AG04450 (cell line): ENCODE measurements around the gene OBSL1. TPM values are rescaled to one million over a fixed set of nuclear protein-coding genes. Genes with fewer than 3 reads are reported as not detected.

Experiments
- CTCF ChIA-PET: fragments of 300-600, 350-600 bp; formaldehyde crosslinking; extraction: SDS; loops from one replicate; lab custom pipeline; 2022; ENCODE audit warnings: antibody characterized with exemption, inconsistent platforms; lab: Charles Lee
- POLR2A ChIA-PET: fragments of 350-600 bp; formaldehyde crosslinking; extraction: SDS; loops from one replicate; lab custom pipeline; 2021; ENCODE audit warnings: antibody characterized with exemption, inconsistent platforms; lab: Yijun Ruan, JAX
- DNase-seq: peaks from one replicate; pipeline ENCODE4 v3.0.0-alpha.2; 2011; ENCODE audit warnings: low read depth, low spot score
- H3K27ac ChIP-seq: one replicate; pipeline ENCODE4 v1.5.1; 2012; ENCODE audit warnings: low read depth, low read length, control low read depth
- H3K27me3 ChIP-seq: one replicate; pipeline ENCODE4 v1.6.0; 2012; ENCODE audit warnings: low read length; ENCODE audit not compliant: control insufficient read depth, insufficient read depth
- H3K4me3 ChIP-seq: 2 replicates; pipeline ENCODE4 v1.5.1; 2011; ENCODE audit warnings: mild to moderate bottlenecking, low read depth, low read length, control low read depth
- H3K9me3 ChIP-seq: 2 replicates; pipeline ENCODE4 v1.5.1; 2012; ENCODE audit warnings: low read length; ENCODE audit not compliant: control insufficient read depth, insufficient read depth
- polyA plus RNA-seq: library from polyadenylated mRNA; depleted of rRNA; stranded (reverse); fragments of >200 nt; gene quantifications from 2 replicates; pipeline ENCODE4 v1.2.3, GENCODE V29; 2011
- TF ChIP-seq, protein P1 (sequence below): IDR thresholded peaks from 2 replicates; pipeline ENCODE4 v1.5.1; 2011; ENCODE audit warnings: low read depth, low read length, control low read depth, inconsistent platforms

The OBSL1 gene
- polyA plus RNA-seq, 1 experiment: 35.5 TPM

GRCh38 chr2:219612577-219613286 lies 41.4 kb upstream of the OBSL1 start:
- no peak for DNase-seq
- no peak overlapping the region for H3K27ac ChIP-seq
- H3K9me3 ChIP-seq: no peaks in the 10 kb centered on the region
- ChIA-PET POLR2A (interaction anchor here (0.6 to 0.8 kb wide), 2 partner anchors 8 to 10 kb away, joined by 3 to 7 read pairs; no protein-coding TSS in a partner anchor), CTCF (no interaction called here)
- TF ChIP-seq, protein P1, sequence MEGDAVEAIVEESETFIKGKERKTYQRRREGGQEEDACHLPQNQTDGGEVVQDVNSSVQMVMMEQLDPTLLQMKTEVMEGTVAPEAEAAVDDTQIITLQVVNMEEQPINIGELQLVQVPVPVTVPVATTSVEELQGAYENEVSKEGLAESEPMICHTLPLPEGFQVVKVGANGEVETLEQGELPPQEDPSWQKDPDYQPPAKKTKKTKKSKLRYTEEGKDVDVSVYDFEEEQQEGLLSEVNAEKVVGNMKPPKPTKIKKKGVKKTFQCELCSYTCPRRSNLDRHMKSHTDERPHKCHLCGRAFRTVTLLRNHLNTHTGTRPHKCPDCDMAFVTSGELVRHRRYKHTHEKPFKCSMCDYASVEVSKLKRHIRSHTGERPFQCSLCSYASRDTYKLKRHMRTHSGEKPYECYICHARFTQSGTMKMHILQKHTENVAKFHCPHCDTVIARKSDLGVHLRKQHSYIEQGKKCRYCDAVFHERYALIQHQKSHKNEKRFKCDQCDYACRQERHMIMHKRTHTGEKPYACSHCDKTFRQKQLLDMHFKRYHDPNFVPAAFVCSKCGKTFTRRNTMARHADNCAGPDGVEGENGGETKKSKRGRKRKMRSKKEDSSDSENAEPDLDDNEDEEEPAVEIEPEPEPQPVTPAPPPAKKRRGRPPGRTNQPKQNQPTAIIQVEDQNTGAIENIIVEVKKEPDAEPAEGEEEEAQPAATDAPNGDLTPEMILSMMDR: no peak
- no peaks in the 10 kb centered on the region for H3K27me3 ChIP-seq
- no peak overlapping the region for H3K4me3 ChIP-seq

DNA sequence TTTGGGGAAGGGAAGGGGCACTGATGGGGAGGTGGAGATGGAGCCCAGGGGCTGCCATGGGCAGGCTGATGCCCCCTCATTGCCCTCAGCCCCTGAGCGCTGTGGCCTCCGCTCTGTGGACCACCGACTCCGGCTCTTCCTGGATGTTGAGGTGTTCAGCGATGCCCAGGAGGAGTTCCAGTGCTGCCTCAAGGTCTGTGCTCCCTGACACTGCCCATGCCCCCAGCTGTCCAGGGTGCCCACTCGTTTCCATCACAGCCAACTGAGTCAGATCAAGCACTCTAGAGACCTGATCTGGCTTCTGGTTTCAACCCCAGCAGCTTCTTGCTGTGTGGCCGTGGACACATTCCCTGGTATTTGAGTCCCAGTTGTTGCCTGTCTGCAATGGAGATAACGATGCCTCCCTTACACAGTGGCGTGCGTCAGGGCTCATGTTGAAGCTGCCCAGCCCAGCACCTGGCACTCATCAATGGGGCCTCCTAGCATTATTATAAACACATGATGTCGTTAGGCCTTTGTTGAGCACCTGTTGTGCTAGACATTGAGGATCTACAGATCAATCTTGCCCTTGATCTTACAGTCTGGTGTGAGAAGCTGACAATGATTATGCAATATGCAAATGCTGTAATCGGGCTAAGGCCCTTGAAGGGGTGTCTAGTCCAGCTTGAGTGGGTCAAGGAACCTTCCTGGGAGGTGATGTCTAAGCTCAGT lies 40.7 kb upstream of the OBSL1 start:
- TF ChIP-seq, protein P1: no peak
- no peak for DNase-seq
- CTCF ChIA-PET: no interaction called here

GRCh38 chr2:219611306-219611705 lies 40.0 kb upstream of the OBSL1 start:
- ChIA-PET POLR2A (no interaction called here), CTCF (no interaction called here)
- Histone ChIP-seq H3K27me3 (no peaks in the 10 kb centered on the region), H3K4me3 (no peak overlapping the region), H3K9me3 (no peaks in the 10 kb centered on the region), H3K27ac (no peak overlapping the region)
- DNase-seq: no peak
- TF ChIP-seq, protein P1: no peak

More for the DNA sequence above, 40.7 kb upstream of the OBSL1 start:
- Histone ChIP-seq H3K9me3 (no peaks in the 10 kb centered on the region), H3K27ac (no peak overlapping the region), H3K4me3 (no peak overlapping the region), H3K27me3 (no peaks in the 10 kb centered on the region)
- POLR2A ChIA-PET: interaction anchor here (0.6 to 0.8 kb wide), 2 partner anchors 9 kb away, joined by 3 to 7 read pairs; no protein-coding TSS in a partner anchor

DNA sequence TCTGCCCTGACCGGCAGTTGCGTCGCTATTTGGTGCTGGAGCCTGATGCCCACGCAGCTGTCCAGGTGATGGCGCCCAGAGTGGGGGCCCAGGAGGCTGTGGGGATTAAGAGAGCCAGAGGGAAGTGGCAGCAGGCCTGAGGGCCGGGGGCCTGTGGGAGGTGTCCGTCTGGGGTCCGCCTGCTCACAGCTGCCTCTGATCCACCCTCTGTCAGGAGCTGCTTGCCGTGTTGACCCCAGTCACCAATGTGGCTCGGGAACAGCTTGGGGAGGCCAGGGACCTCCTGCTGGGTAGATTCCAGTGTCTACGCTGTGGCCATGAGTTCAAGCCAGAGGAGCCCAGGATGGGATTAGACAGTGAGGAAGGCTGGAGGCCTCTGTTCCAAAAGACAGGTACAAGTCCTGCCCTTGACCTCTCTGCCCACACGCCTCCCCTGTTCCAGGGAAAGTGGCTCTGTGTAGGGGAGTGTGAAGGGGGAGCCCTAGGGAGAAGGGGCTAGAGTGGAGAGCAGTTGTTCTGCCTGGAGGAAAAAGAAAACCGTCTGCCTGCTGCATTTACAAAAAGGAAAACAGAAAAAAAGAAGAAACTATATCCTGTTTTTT lies 37.9 kb upstream of the OBSL1 start:
- ChIA-PET POLR2A (no interaction called here), CTCF (interaction anchor here (0.6 kb wide), 1 partner anchor 80 kb away, joined by 3 read pairs; no protein-coding TSS in a partner anchor)
- no peak for DNase-seq
- TF ChIP-seq, protein P1: no peak
- no peaks in the 10 kb centered on the region for H3K27me3 ChIP-seq
- H3K27ac ChIP-seq: no peak overlapping the region
- no peaks in the 10 kb centered on the region for H3K9me3 ChIP-seq
- H3K4me3 ChIP-seq: no peak overlapping the region
